IPS-11a (cell line): ENCODE results near the gene ADAT3.

ENCODE experiments used
- H3K4me3 ChIP-seq: one replicate; pipeline ENCODE4 v1.5.1; 2013; ENCODE audit warnings: low read depth, low read length, control low read depth

ADAT3 gene

GRCh38 chr19:1956122-1956494 is 50.9 kb downstream of the ADAT3 start:
- H3K4me3 ChIP-seq = no peak overlapping the region

GRCh38 chr19:1956868-1957492 is 51.8 kb downstream of the ADAT3 start:
- no peak overlapping the region for H3K4me3 ChIP-seq

GRCh38 chr19:1957562-1958248 is 52.5 kb downstream of the ADAT3 start:
- H3K4me3 ChIP-seq = no peak overlapping the region

- H3K4me3 ChIP-seq = no peak overlapping the region
These were observed 54.9 kb downstream of the ADAT3 start for GRCh38 chr19:1959928-1960589.

GRCh38 chr19:1961000-1961883 is 56.0 kb downstream of the ADAT3 start:
- H3K4me3 ChIP-seq = no peak overlapping the region

GRCh38 chr19:1962674-1963073 is 57.5 kb downstream of the ADAT3 start:
- H3K4me3 ChIP-seq = no peak overlapping the region
